ENCODE measurements around the gene TUBA4A. TPM values are rescaled to one million over a fixed set of nuclear protein-coding genes. Genes with fewer than 3 reads are reported as not detected.

TUBA4A gene
- total and polyA plus RNA-seq, 2 experiments from 2014 or later, result 44.3 to 77.7 TPM

- no peaks in the 10 kb centered on the region for H3K36me3 Mint-ChIP-seq (ENCODE audit: low read depth)
- H3K4me1 Mint-ChIP-seq, result no peaks in the 10 kb centered on the region
- H3K9me3 Mint-ChIP-seq, result no peaks in the 10 kb centered on the region
- Histone ChIP-seq H3K36me3 (ENCODE audit: insufficient read depth) (no peaks in the 10 kb centered on the region), H3F3A (replicated peaks; ENCODE audit: low read depth) (no peaks in the 10 kb centered on the region), H4K20me1 (replicated peaks; ENCODE audit: insufficient read depth) (no peaks in the 10 kb centered on the region), H3K27me3 (ENCODE audit: insufficient read depth) (peaks cover 16% of the 10 kb centered on the region), H3K4me1 (ENCODE audit: insufficient read depth) (no peaks in the 10 kb centered on the region), H3K9me2 (ENCODE audit: insufficient read depth) (no peaks in the 10 kb centered on the region), H3K27ac (ENCODE audit: low read depth) (no peak overlapping the region), H3K4me3 (no peak overlapping the region), H3K79me2 (replicated peaks; ENCODE audit: insufficient read depth) (no peaks in the 10 kb centered on the region), H3K4me2 (no peak overlapping the region), H2AFZ (no peak overlapping the region)
- H3K4me3 Mint-ChIP-seq, result no peak overlapping the region
- DNase-seq (ENCODE audit: low spot score) (no peak), ATAC-seq (no peak)
- H3K27me3 Mint-ChIP-seq (ENCODE audit: insufficient read depth, low read depth, poor library complexity), result peaks cover 11% of the 10 kb centered on the region
- TF ChIP-seq JUNB (IDR thresholded peaks at IDR 0.05; ENCODE audit: unreplicated experiment) (no peak), EZH2phosphoT487 (IDR thresholded peaks at IDR 0.05; ENCODE audit: unreplicated experiment) (no peak), REST (IDR thresholded peaks at IDR 0.05; ENCODE audit: unreplicated experiment) (no peak), POLR2AphosphoS5 (IDR thresholded peaks at IDR 0.05; ENCODE audit: low read depth) (no peak), STAT1 (IDR thresholded peaks at IDR 0.05; ENCODE audit: unreplicated experiment) (no peak), ZNF331 (CRISPR knock-in tag; IDR thresholded peaks at IDR 0.05; ENCODE audit: low read depth) (no peak), CREB1 (CRISPR knock-in tag; IDR thresholded peaks at IDR 0.05; ENCODE audit: low read depth) (no peak), ZNF114 (CRISPR knock-in tag; IDR thresholded peaks at IDR 0.05) (no peak), ZNF462 (CRISPR knock-in tag; IDR thresholded peaks at IDR 0.05) (no peak), NANOG (IDR thresholded peaks at IDR 0.05; ENCODE audit: borderline replicate concordance) (no peak), EZH2 (IDR thresholded peaks at IDR 0.05; ENCODE audit: low read depth, unreplicated experiment) (no peak)
- TF ChIP-seq, protein P1, sequence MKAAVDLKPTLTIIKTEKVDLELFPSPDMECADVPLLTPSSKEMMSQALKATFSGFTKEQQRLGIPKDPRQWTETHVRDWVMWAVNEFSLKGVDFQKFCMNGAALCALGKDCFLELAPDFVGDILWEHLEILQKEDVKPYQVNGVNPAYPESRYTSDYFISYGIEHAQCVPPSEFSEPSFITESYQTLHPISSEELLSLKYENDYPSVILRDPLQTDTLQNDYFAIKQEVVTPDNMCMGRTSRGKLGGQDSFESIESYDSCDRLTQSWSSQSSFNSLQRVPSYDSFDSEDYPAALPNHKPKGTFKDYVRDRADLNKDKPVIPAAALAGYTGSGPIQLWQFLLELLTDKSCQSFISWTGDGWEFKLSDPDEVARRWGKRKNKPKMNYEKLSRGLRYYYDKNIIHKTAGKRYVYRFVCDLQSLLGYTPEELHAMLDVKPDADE (IDR thresholded peaks at IDR 0.05), result no peak
- TF ChIP-seq, protein P2, sequence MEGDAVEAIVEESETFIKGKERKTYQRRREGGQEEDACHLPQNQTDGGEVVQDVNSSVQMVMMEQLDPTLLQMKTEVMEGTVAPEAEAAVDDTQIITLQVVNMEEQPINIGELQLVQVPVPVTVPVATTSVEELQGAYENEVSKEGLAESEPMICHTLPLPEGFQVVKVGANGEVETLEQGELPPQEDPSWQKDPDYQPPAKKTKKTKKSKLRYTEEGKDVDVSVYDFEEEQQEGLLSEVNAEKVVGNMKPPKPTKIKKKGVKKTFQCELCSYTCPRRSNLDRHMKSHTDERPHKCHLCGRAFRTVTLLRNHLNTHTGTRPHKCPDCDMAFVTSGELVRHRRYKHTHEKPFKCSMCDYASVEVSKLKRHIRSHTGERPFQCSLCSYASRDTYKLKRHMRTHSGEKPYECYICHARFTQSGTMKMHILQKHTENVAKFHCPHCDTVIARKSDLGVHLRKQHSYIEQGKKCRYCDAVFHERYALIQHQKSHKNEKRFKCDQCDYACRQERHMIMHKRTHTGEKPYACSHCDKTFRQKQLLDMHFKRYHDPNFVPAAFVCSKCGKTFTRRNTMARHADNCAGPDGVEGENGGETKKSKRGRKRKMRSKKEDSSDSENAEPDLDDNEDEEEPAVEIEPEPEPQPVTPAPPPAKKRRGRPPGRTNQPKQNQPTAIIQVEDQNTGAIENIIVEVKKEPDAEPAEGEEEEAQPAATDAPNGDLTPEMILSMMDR (conservative IDR thresholded peaks at IDR 0.05; ENCODE audit: low read depth in 2 of 2), result no peak
- no peak overlapping the region for H3K27ac Mint-ChIP-seq
Measured at GRCh38 chr2:219261024-219261855, 7.5 kb upstream of the TUBA4A start.
